ENCODE measurements around the gene CST9L.

- TF ChIP-seq EZH2phosphoT487 (IDR thresholded peaks at IDR 0.05; ENCODE audit: borderline replicate concordance, low read depth, low read length) = no peak
- TF ChIP-seq CTCF (conservative IDR thresholded peaks at IDR 0.05; ENCODE audit: low read length) = no peak
Observed at GRCh38 chr20:23564927-23565326, 3.4 kb downstream of the CST9L start.

Data from OCI-LY7 (cell line).